Transverse colon (tissue), 3 donors: ENCODE measurements around the gene MIEF1.

ENCODE experiments used
- POLR2A ChIP-seq: fragments of 450-650 bp; IDR thresholded peaks from one replicate; pipeline ENCODE4 v1.6.1; 2016; ENCODE audit warnings: antibody characterized with exemption, mild to moderate bottlenecking, moderate library complexity
- TF ChIP-seq, protein P1 (sequence below), 5 experiments: fragments of 200-600 bp in 3 of 5; fragments of 450-650 bp in 2 of 5; sonication (generic) in 3 of 5; IDR thresholded peaks; 1 replicate in 2 of 5; 2 replicates in 3 of 5; pipeline ENCODE4 v1.5.1; 2016 to 2017; ENCODE audit warnings: antibody characterized with exemption in 5 of 5, inconsistent platforms in 3 of 5, mild to moderate bottlenecking in 2 of 5, moderate library complexity in 1 of 5

DNA sequence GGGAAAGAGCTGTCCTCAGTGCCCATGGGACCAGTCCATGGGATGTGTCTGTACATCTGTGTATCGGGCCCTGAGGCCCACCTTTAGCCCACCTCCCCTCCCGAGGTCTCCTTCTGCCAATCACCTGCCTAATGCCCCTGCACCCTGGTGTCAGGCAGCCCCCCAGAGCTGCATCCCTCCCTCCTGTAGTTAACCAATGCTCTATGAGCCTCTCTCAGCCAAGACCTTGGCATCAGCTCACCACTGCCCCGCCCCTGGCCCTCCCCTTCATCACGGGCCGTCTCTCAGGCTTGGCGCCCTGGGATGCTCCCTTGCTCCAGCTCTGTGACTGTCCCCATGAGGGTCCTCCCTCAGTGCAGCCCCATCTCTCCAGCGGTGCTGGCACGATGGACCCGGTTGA is 26.8 kb upstream of the MIEF1 start:
- TF ChIP-seq POLR2A: no peak
- TF ChIP-seq, protein P1, sequence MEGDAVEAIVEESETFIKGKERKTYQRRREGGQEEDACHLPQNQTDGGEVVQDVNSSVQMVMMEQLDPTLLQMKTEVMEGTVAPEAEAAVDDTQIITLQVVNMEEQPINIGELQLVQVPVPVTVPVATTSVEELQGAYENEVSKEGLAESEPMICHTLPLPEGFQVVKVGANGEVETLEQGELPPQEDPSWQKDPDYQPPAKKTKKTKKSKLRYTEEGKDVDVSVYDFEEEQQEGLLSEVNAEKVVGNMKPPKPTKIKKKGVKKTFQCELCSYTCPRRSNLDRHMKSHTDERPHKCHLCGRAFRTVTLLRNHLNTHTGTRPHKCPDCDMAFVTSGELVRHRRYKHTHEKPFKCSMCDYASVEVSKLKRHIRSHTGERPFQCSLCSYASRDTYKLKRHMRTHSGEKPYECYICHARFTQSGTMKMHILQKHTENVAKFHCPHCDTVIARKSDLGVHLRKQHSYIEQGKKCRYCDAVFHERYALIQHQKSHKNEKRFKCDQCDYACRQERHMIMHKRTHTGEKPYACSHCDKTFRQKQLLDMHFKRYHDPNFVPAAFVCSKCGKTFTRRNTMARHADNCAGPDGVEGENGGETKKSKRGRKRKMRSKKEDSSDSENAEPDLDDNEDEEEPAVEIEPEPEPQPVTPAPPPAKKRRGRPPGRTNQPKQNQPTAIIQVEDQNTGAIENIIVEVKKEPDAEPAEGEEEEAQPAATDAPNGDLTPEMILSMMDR (IDR thresholded peaks at IDR 0.05): no peak
